Measurements from ENCODE around the gene APBB1.

DNA sequence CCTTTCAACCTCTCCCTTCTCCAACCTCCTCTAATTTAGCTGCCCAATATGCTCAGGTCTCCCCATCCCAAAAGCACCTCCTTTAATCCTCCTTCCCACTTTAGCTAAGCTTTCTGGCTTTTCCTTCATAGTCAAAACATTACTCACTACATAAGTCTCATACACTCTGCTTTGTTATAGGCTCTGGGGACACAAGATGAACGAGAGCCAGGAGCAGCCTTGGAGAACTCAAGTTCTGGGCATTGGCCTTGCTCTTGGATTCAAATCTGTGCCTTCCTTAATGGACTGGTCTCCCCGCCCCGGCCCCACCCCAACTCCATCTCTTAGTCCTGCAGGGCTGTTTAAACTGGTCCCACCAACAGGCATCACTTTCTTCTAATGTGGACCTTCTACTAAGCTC, 33.3 kb upstream of the APBB1 start:
- TF ChIP-seq EZH2phosphoT487 (IDR thresholded peaks at IDR 0.05; ENCODE audit: borderline replicate concordance): no peak
- no peak for TF ChIP-seq JUND (IDR thresholded peaks at IDR 0.05)
- TF ChIP-seq SIN3A (IDR thresholded peaks at IDR 0.05; ENCODE audit: low read depth): no peak
- TF ChIP-seq, protein P1, sequence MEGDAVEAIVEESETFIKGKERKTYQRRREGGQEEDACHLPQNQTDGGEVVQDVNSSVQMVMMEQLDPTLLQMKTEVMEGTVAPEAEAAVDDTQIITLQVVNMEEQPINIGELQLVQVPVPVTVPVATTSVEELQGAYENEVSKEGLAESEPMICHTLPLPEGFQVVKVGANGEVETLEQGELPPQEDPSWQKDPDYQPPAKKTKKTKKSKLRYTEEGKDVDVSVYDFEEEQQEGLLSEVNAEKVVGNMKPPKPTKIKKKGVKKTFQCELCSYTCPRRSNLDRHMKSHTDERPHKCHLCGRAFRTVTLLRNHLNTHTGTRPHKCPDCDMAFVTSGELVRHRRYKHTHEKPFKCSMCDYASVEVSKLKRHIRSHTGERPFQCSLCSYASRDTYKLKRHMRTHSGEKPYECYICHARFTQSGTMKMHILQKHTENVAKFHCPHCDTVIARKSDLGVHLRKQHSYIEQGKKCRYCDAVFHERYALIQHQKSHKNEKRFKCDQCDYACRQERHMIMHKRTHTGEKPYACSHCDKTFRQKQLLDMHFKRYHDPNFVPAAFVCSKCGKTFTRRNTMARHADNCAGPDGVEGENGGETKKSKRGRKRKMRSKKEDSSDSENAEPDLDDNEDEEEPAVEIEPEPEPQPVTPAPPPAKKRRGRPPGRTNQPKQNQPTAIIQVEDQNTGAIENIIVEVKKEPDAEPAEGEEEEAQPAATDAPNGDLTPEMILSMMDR (IDR thresholded peaks at IDR 0.05 in 2 of 3, conservative IDR thresholded peaks at IDR 0.05 in 1 of 3; ENCODE audit: borderline replicate concordance in 1 of 3, insufficient read depth in 1 of 3, low read depth in 2 of 3, low read length in 2 of 3): no peak
- no peak for TF ChIP-seq POLR2AphosphoS5 (IDR thresholded peaks at IDR 0.05; ENCODE audit: low read depth, low read length)
- TF ChIP-seq, protein P2, sequence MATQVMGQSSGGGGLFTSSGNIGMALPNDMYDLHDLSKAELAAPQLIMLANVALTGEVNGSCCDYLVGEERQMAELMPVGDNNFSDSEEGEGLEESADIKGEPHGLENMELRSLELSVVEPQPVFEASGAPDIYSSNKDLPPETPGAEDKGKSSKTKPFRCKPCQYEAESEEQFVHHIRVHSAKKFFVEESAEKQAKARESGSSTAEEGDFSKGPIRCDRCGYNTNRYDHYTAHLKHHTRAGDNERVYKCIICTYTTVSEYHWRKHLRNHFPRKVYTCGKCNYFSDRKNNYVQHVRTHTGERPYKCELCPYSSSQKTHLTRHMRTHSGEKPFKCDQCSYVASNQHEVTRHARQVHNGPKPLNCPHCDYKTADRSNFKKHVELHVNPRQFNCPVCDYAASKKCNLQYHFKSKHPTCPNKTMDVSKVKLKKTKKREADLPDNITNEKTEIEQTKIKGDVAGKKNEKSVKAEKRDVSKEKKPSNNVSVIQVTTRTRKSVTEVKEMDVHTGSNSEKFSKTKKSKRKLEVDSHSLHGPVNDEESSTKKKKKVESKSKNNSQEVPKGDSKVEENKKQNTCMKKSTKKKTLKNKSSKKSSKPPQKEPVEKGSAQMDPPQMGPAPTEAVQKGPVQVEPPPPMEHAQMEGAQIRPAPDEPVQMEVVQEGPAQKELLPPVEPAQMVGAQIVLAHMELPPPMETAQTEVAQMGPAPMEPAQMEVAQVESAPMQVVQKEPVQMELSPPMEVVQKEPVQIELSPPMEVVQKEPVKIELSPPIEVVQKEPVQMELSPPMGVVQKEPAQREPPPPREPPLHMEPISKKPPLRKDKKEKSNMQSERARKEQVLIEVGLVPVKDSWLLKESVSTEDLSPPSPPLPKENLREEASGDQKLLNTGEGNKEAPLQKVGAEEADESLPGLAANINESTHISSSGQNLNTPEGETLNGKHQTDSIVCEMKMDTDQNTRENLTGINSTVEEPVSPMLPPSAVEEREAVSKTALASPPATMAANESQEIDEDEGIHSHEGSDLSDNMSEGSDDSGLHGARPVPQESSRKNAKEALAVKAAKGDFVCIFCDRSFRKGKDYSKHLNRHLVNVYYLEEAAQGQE (IDR thresholded peaks at IDR 0.05; ENCODE audit: low read depth): no peak
- TF ChIP-seq ELF1 (IDR thresholded peaks at IDR 0.05; ENCODE audit: borderline replicate concordance, low read depth): no peak
- TF ChIP-seq POLR2A (IDR thresholded peaks at IDR 0.05; ENCODE audit: borderline replicate concordance, extremely low read depth, insufficient read depth, insufficient read length): no peak
- TF ChIP-seq EGR1 (IDR thresholded peaks at IDR 0.05; ENCODE audit: low read depth): no peak
- TF ChIP-seq TCF7L2 (IDR thresholded peaks at IDR 0.05; ENCODE audit: borderline replicate concordance, extremely low read depth, insufficient read depth, insufficient read length): no peak
- TF ChIP-seq, protein P3, sequence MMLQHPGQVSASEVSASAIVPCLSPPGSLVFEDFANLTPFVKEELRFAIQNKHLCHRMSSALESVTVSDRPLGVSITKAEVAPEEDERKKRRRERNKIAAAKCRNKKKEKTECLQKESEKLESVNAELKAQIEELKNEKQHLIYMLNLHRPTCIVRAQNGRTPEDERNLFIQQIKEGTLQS (IDR thresholded peaks at IDR 0.05): no peak
- no peak for TF ChIP-seq CEBPB (IDR thresholded peaks at IDR 0.05; ENCODE audit: low read depth)

All from HCT116 (cell line).